Endothelial cell (in vitro differentiated cells): ENCODE results near the gene TJP2. TPM values are rescaled to one million over a fixed set of nuclear protein-coding genes. Genes with fewer than 3 reads are reported as not detected.
A peak's percentile ranks its signal among the peaks of the same experiment; 100 is the strongest.

Source experiments
- DNase-seq: peaks from one replicate; pipeline ENCODE4 v3.0.0; 2021; ENCODE audit warnings: low spot score
- H3K27ac Mint-ChIP-seq: one replicate; pipeline ENCODE4 v1.8.0; 2021; ENCODE audit warnings: mixed read lengths, inconsistent platforms; ENCODE audit not compliant: unreplicated experiment
- H3K27me3 Mint-ChIP-seq: one replicate; pipeline ENCODE4 v1.8.0; 2021; ENCODE audit warnings: mild to moderate bottlenecking, moderate library complexity, mixed read lengths, inconsistent platforms; ENCODE audit not compliant: unreplicated experiment
- H3K36me3 Mint-ChIP-seq: one replicate; pipeline ENCODE4 v1.8.0; 2021; ENCODE audit warnings: mild to moderate bottlenecking, low read depth, mixed read lengths, inconsistent platforms; ENCODE audit not compliant: unreplicated experiment
- H3K4me1 Mint-ChIP-seq: one replicate; pipeline ENCODE4 v1.8.0; 2021; ENCODE audit warnings: mild to moderate bottlenecking, mixed read lengths, inconsistent platforms; ENCODE audit not compliant: unreplicated experiment
- H3K4me3 Mint-ChIP-seq: one replicate; pipeline ENCODE4 v1.8.0; 2021; ENCODE audit warnings: mild to moderate bottlenecking, mixed read lengths, inconsistent platforms; ENCODE audit not compliant: unreplicated experiment
- H3K9me3 Mint-ChIP-seq: one replicate; pipeline ENCODE4 v1.8.0; 2021; ENCODE audit warnings: mixed read lengths, inconsistent platforms; ENCODE audit not compliant: unreplicated experiment
- CTCF ChIP-seq: fragments of 200-600 bp; sonication (generic); IDR thresholded peaks from one replicate; pipeline ENCODE4 v1.5.0; 2021; ENCODE audit warnings: antibody characterized with exemption; ENCODE audit not compliant: unreplicated experiment
- total RNA-seq: library from RNA; stranded (reverse); fragmentation: NEBNext Ultra II Directional; extraction: Animal tissue kit (Norgen Biotek cat#: 25700); gene quantifications from one replicate; pipeline ENCODE4 v1.2.1, GENCODE V29; 2021; ENCODE audit not compliant: unreplicated experiment

The TJP2 gene
- total RNA-seq, 1 donor from 2014 or later, result 198 TPM

GRCh38 chr9:69193685-69194032, 19.6 kb downstream of the TJP2 start:
- DNase-seq, result peak; percentile 41
- H3K27ac Mint-ChIP-seq, result no peak overlapping the region
- no peaks in the 10 kb centered on the region for H3K36me3 Mint-ChIP-seq
- peaks cover 35% of the 10 kb centered on the region for H3K4me1 Mint-ChIP-seq
- no peaks in the 10 kb centered on the region for H3K9me3 Mint-ChIP-seq
- no peak for TF ChIP-seq CTCF
- H3K27me3 Mint-ChIP-seq, result no peaks in the 10 kb centered on the region
- no peak overlapping the region for H3K4me3 Mint-ChIP-seq

- Mint-ChIP-seq H3K4me1 (peaks cover 38% of the 10 kb centered on the region), H3K27ac (no peak overlapping the region), H3K9me3 (no peaks in the 10 kb centered on the region), H3K4me3 (no peak overlapping the region), H3K36me3 (peaks cover 4% of the 10 kb centered on the region), H3K27me3 (no peaks in the 10 kb centered on the region)
- no peak for DNase-seq
- no peak for TF ChIP-seq CTCF
Observed at GRCh38 chr9:69194702-69195418, 20.8 kb downstream of the TJP2 start.

- no peak for DNase-seq
- H3K36me3 Mint-ChIP-seq, result peaks cover 11% of the 10 kb centered on the region
- no peak for TF ChIP-seq CTCF
- H3K27ac Mint-ChIP-seq, result no peak overlapping the region
- no peak overlapping the region for H3K4me3 Mint-ChIP-seq
- peaks cover 38% of the 10 kb centered on the region for H3K4me1 Mint-ChIP-seq
- H3K27me3 Mint-ChIP-seq, result no peaks in the 10 kb centered on the region
- H3K9me3 Mint-ChIP-seq, result no peaks in the 10 kb centered on the region
Observed at GRCh38 chr9:69195668-69196067, 21.6 kb downstream of the TJP2 start.

- peak overlapping the region; percentile 42 for H3K27ac Mint-ChIP-seq
- no peak overlapping the region for H3K4me3 Mint-ChIP-seq
- H3K36me3 Mint-ChIP-seq, result peaks cover 21% of the 10 kb centered on the region
- no peaks in the 10 kb centered on the region for H3K9me3 Mint-ChIP-seq
- DNase-seq, result no peak
- H3K4me1 Mint-ChIP-seq, result peaks cover 30% of the 10 kb centered on the region
- H3K27me3 Mint-ChIP-seq, result peaks cover 7% of the 10 kb centered on the region
- no peak for TF ChIP-seq CTCF
Observed at GRCh38 chr9:69197687-69198086, 23.6 kb downstream of the TJP2 start.

- no peak for TF ChIP-seq CTCF
Observed at GRCh38 chr9:69198521-69199220, 24.6 kb downstream of the TJP2 start.

More at GRCh38 chr9:69198521-69199220, 24.6 kb downstream of the TJP2 start:
- H3K27me3 Mint-ChIP-seq, result peaks cover 7% of the 10 kb centered on the region
- no peak for DNase-seq
- H3K27ac Mint-ChIP-seq, result no peak overlapping the region
- H3K4me3 Mint-ChIP-seq, result no peak overlapping the region
- peaks cover 25% of the 10 kb centered on the region for H3K4me1 Mint-ChIP-seq
- peaks cover 21% of the 10 kb centered on the region for H3K36me3 Mint-ChIP-seq
- no peaks in the 10 kb centered on the region for H3K9me3 Mint-ChIP-seq
